Fibroblast of pulmonary artery (primary cell): ENCODE data around the gene ATP2C1.
"Not testable (repeated sequence)": the region's sequence is repeated elsewhere in the genome, so short reads cannot be mapped to it uniquely, and the experiment has no call there.

Experiments
- DNase-seq: peaks from one replicate; pipeline ENCODE4 v3.0.0-alpha.2; 2010; ENCODE audit warnings: low read depth
- H3K4me3 ChIP-seq: replicated peaks from 2 replicates; pipeline ENCODE4 v1.5.1; 2011; ENCODE audit warnings: low read depth, mild to moderate bottlenecking, control low read depth, low read length, moderate library complexity
- TF ChIP-seq, protein P1 (sequence below): IDR thresholded peaks from 2 replicates; pipeline ENCODE4 v1.5.1; 2011; ENCODE audit warnings: mild to moderate bottlenecking, control low read depth, low read length, inconsistent platforms; ENCODE audit errors: missing control alignments

ATP2C1 gene

DNA sequence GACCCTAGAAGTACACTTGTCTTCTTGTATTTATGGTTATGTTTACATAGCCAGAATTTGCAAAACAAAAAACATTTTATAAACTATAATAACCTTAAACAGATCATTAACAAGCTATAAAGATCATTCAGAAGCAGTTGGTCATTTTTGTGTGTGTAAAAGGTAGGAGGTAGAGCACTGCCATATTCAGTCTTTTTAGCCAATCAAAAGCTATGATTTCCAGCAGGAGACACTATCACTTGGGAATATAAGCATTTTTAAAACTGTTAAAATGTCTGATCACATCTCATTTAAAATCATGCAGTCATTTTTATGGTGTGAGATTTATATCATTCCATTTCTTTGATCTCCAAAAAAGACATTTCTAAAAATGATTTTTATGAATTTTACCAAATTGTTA lies 42.6 kb upstream of the ATP2C1 start:
- H3K4me3 ChIP-seq, result no peak overlapping the region
- TF ChIP-seq, protein P1, sequence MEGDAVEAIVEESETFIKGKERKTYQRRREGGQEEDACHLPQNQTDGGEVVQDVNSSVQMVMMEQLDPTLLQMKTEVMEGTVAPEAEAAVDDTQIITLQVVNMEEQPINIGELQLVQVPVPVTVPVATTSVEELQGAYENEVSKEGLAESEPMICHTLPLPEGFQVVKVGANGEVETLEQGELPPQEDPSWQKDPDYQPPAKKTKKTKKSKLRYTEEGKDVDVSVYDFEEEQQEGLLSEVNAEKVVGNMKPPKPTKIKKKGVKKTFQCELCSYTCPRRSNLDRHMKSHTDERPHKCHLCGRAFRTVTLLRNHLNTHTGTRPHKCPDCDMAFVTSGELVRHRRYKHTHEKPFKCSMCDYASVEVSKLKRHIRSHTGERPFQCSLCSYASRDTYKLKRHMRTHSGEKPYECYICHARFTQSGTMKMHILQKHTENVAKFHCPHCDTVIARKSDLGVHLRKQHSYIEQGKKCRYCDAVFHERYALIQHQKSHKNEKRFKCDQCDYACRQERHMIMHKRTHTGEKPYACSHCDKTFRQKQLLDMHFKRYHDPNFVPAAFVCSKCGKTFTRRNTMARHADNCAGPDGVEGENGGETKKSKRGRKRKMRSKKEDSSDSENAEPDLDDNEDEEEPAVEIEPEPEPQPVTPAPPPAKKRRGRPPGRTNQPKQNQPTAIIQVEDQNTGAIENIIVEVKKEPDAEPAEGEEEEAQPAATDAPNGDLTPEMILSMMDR, result no peak
- DNase-seq, result no peak

GRCh38 chr3:130853581-130853980 lies 40.3 kb upstream of the ATP2C1 start:
- no peak overlapping the region for H3K4me3 ChIP-seq
- DNase-seq, result no peak
- TF ChIP-seq, protein P1, result no peak

GRCh38 chr3:130854208-130854864 lies 39.5 kb upstream of the ATP2C1 start:
- TF ChIP-seq, protein P1, result no peak
- H3K4me3 ChIP-seq, result no peak overlapping the region
- DNase-seq, result no peak

- DNase-seq, result no peak
- no peak overlapping the region for H3K4me3 ChIP-seq
- TF ChIP-seq, protein P1, result no peak
These were observed 36.4 kb upstream of the ATP2C1 start for GRCh38 chr3:130857336-130858026.

- not testable (repeated sequence) for DNase-seq, H3K4me3 ChIP-seq
These were observed 31.8 kb upstream of the ATP2C1 start for GRCh38 chr3:130862130-130862529.

DNA sequence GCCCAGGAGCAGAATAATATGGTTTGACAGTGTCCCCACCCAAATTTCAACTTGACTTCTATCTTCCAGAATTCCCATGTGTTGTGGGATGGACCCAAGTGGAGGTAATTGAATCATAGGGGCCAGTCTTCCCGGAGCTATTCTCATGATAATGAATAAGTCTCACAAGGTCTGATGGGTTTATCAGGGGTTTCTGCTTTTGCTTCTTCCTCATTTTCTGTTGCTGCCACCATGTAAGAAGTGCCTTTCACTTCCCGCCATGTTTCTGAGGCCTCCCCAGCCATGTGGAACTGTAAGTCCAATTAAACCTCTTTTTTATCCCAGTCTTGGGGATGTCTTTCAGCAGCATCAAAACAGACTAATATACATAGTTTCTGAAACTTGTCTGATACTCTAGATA lies 28.4 kb upstream of the ATP2C1 start:
- TF ChIP-seq, protein P1, result no peak
- DNase-seq, result no peak

DNA sequence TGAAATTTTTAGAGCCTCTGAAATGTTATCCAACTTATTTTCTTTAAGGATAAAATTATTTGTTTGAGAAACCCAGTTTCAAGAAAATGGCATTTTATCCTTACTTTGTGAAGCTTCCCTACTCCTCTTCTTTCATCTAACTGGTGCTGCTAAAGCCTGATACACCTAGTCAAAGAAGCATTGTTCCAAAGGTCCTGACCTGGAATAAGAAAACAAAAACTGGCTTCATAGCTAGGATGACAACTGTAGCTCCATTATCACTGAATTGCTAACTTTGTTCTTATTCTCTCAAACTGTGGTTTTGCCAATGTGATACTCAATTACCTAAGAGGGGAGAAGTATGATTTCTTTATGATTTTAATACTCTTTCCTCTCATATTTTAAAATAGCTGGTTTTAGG lies 27.6 kb upstream of the ATP2C1 start:
- TF ChIP-seq, protein P1, result no peak
- DNase-seq, result no peak
- H3K4me3 ChIP-seq, result no peak overlapping the region

More for the DNA sequence above, 28.4 kb upstream of the ATP2C1 start:
- H3K4me3 ChIP-seq, result no peak overlapping the region
